Hematopoietic multipotent progenitor cell treated with erythropoietin and hydrocortisone succinate and interleukin-3 and kit ligand, for 6 days (in vitro differentiated cells): ENCODE results near the gene LDB3.
"Not testable (repeated sequence)": the region's sequence is repeated elsewhere in the genome, so short reads cannot be mapped to it uniquely, and the experiment has no call there.

Source experiments
- DNase-seq: peaks from one replicate; pipeline ENCODE4 v3.0.0-alpha.2; 2015

The LDB3 gene

DNA sequence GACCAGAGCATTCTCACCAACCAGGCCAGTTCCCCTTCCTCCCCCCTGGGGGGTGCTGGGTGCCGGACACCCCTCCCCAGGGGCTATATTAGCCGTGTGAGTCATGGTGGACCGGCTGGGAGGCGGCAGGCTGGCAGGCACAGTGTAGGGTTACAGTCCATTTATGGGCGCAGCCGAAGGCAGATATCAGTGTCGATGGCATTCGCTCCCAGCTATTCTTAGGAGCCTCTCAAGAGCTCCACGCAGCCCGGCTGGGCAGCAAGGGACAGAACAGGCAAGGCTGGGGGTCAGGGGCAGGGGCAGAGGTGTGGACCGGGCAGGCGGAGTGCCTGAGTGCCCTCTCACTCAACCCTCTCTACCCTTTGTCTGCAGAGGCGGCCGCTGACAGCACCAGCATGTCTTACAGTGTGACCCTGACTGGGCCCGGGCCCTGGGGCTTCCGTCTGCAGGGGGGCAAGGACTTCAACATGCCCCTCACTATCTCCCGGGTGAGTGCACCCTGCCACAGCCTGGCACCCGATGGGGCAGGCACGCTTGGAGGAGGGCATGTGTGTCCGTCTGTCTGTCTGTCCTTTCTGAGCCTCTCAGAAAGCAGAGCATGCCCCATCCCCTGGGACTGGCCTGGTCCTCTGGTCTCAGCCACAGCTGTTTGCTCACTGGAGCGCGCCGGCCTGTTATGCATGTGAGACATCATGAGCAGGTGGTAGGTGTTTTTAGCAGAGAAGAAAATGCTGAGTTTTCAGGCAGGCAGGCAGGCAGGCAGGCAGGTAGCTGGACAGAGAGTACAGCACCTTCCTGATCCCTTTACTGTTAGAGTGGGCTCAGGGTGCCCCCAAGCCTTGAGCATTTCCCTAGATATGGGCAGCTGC, at the start of gene LDB3:
Gene LDB3, plus strand, starts transcription at position 215 of the 869 bp plus-strand sequence. Its CDS starts 181 bp downstream, at position 396.
- DNase-seq: no peak

- no peak for DNase-seq
Observed at GRCh38 chr10:86628311-86628710, 40.0 kb upstream of the LDB3 start.

- DNase-seq: no peak
Observed at GRCh38 chr10:86630079-86630478, 38.2 kb upstream of the LDB3 start.

DNA sequence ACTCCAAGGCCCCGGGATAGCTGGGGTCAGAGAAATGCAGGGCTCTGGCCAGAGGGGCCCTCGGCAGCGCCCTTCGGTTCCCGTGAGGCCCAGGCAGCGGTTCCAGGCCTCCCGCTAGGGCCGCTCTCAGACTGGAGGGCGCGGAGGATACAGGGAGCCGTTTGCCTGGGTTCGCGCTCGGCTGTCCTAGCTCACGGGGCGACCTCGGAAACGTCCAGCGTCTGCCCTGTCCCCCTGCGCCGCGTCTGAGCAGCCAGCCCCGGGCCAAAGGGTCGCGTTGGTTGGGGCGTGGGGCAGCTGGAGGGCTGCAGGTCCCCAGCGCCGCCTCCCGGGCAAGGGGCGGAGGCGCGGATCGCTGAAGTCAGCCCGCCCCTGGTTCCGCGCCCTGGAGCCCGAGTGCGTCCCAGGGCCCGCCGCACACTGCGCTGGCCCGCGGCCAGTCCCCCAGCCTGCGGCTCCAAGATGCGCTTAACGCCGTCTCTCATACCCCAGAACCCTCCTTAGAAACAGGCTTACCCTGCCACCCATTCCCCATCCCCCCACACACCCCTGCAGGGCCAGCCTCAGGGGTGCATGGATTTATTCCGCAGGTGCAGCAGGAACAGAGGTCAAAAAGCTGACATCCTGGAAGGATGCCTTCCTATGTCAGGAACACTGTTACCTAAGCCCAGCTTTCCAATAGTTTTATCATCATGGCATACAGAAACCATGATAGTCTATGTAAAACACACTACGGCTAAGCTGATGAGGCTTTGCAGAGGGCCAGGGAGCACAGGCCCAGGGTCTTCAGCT, 36.1 kb upstream of the LDB3 start:
- peak; percentile 45 for DNase-seq

DNA sequence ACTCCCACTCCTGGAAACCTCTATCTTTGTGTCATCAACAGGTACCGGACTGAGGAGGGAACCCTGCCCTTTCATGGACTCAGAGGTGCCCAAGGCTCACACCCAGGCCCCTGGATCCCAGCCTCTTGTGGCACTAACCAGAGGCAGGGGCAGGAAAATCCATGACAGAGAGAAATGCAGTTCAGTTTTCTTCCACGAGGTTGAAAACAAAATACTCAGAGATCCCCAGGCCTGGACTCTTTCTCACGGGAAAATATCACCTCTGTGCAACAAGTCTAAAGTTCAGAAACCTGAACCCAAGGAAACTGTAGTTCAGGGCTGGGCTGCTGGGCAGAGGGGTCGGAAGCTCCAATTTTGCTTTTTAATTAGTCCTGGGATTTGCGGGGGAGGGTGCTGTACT, 35.4 kb upstream of the LDB3 start:
- no peak for DNase-seq

DNA sequence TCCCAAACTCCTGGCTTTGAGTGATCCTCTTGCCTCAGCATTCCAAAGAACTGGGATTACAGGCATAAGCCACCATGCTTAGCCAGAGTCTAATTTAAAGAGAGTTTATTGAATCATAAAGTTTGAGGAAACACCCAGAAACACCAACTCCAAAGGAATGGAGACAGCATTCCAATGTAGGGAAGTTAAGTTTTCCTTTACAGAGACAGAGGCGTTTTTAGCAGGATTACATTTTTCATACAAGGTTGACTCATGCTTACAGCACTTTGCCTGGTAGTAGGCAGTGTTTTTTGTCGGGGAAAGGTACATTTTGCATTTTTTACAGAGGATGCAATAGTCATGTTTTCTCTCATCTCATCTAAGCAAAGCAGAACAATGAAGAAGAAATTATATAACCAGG, 32.9 kb upstream of the LDB3 start:
- no peak for DNase-seq

- no peak for DNase-seq
Observed at GRCh38 chr10:86636311-86636710, 32.0 kb upstream of the LDB3 start.

- no peak for DNase-seq
Observed at GRCh38 chr10:86642021-86642420, 26.3 kb upstream of the LDB3 start.

GRCh38 chr10:86642499-86642898, 25.8 kb upstream of the LDB3 start:
- no peak for DNase-seq

DNA sequence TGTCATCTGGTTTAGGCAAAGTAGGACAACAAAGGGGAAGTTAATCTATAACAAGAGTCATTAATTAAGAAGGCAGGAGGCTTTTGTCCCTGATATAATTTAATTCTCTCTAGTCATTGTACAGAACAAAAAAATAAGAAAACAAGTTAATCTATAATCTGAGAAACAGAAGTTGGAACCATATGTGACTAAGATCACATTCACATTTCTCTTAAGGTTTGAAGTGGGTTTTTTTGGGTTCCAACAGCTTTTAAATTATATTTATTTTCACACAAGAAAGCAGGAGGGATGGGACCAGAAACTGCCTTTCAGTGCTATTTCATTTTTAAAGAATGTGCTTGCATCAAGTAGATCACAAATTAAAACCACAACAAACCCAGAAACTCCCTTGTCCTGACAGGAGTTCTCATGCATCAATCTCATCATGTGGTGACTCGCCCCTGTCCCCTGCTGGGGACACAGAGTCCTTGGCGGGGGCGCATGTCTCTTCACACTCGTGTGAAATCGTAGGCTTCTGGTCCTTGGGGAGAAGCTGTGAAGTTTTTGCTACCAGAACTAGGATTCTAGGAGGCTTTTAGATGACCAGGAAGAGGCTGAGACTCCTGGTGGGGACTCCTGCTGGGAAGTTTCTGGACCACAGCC, 24.0 kb upstream of the LDB3 start:
- DNase-seq: no peak

- DNase-seq: no peak
Observed at GRCh38 chr10:86644794-86645445, 23.4 kb upstream of the LDB3 start.

DNA sequence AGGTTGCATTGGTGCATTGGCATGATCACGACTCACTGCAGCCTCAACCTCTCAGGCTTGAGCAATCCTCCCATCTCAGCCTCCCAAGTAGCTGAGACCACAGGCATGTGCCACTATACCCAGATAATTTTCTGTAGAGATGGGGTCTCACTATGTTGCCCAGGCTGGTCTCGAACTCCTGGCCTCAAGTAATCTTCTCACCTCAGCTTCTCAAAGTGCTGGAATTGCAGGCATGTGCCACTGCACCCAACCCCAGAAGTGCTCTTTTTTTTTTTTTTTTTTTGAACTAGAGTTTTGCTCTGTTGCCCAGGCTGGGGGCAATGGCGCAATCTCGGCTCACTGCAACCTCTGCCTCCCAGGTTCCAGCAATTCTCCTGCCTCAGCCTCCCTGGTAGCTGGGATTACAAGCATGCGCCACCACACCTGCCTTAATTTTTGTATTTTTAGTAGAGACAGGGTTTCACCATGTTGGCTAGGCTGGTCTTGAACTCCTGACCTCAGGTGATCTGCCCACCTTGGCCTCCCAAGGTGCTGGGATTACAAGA, 22.6 kb upstream of the LDB3 start:
- not testable (repeated sequence) for DNase-seq

DNA sequence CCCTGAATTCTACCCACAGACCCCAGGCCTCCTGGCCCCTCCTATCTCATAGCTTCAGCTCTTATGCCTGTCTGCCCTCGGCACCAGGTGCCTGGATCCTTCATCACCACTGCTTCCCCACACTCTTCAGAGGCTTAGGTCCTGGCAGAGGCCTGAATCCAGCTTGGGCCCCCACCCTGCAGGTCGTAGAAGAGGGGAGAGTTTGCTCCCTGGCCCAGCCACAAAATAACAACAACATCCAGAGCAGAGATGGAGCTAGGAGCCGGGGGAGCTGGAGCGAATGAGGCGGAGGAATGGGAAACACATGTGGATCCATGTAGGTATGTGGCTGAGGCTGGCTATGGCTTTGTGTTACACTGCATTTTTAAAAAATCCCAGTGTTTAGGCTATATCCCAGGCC, 21.8 kb upstream of the LDB3 start:
- DNase-seq: no peak

GRCh38 chr10:86646933-86647332, 21.4 kb upstream of the LDB3 start:
- DNase-seq: no peak

GRCh38 chr10:86647773-86648703, 20.3 kb upstream of the LDB3 start:
- DNase-seq: no peak

DNA sequence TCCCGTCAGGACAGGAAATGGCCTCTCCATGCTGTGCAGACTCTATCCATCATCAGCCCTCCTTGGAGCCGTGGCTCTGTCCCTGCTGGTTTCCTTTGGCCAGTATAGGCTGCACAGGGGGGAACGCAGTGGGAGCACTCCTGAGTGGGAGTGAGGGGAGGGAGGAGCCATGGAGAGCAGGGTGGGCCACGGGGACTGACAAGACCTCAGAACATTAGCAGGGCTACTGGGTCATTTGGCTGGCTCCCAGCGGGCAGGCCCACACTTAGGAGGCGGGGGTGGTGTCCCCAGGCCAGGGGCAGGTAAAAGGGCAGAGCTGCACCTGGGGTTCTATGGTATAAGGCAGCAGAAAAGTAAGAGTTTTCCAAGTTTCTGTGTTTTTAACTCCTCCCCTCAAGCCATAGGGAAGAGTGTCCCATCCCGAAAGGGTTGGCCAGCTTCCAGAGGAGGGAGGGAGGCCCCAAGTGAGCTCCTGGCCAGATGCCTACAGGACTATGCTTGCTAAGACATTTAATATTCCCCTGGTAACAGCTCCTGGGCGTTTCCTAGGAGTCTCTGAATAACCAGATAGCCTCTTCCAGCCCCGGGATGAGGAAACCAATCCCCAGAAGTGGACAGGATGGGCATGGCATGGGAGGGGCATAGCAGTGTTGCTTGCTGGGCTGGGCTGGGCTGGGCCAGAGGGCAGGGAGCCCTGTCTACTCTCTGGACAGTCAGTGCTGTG, 19.4 kb upstream of the LDB3 start:
- DNase-seq: no peak

DNA sequence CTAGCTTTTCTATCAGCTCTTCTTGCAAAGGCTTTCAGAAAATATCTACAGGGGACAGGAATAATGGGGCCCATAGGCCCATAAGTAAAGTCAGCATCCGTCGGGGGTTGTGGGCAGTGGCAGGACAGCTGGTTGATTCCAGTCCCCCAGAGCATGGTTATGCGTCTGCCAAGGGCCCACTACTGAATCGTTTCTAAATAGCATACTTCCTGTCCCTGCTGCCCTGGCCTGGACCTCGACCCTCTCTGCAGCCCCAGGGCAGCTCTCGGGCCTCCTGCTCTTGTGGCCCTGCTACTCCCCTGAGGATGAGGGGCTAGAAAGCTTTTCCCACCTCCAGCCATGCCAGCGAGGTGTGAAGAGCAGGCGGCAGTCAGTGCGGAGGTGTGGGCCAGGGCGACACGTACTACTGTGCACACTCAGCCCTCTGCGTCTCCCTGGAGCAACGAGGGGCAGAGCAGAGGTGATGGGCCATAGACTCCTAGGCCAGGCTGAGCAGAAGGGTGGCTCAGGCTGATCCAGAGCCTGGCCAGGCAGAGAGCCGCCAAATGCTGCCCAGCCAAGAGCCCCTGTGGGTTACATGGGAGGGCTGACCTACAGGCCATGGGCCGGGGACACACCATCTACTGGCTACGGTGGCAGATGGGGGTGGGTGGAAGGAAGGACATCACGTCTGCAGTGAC, 18.7 kb upstream of the LDB3 start:
- DNase-seq: no peak

GRCh38 chr10:86650151-86650550, 18.2 kb upstream of the LDB3 start:
- no peak for DNase-seq

DNA sequence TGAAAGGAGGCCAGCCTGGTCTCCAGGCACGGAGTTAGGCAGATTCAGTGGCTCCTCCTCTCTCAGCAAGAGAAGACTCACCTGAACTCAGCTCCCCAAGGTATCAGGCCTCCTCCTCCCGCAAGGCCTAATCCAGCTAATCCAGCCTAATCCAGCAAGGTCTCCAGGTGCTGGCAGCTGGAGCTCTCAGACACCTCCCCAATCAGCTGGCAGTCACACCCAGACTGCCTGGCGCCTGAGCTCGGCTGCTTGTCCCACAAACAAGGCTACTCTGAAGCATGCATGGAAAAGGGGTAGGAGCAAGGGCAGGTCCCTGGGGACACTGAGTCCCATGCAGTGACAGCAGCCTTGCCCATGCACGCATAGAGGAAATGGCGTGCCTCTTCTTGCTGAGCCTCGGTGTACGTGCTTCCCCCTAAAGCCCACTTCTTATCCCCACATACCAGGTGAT, 17.3 kb upstream of the LDB3 start:
- no peak for DNase-seq
